Measurements from ENCODE around the gene CFAP43.

- TF ChIP-seq REST (IDR thresholded peaks at IDR 0.05; ENCODE audit: insufficient read depth in 1 of 2, low read depth in 2 of 2, low read length in 2 of 2), result no peak
- TF ChIP-seq TAF1 (IDR thresholded peaks at IDR 0.05; ENCODE audit: borderline replicate concordance, insufficient read depth, low read length), result no peak
- no peak for TF ChIP-seq POLR2AphosphoS5 (IDR thresholded peaks at IDR 0.05; ENCODE audit: low read depth, low read length)
- no peak for TF ChIP-seq FOXP2 (optimal IDR thresholded peaks at IDR 0.05; ENCODE audit: borderline replicate concordance, extremely low read depth, extremely low read length, insufficient read depth)
These were observed 151.4 kb downstream of the CFAP43 start for GRCh38 chr10:104080762-104081161.

Data from PFSK-1 (cell line).